ENCODE data around the gene FBRS.
"Not testable (repeated sequence)": the region's sequence is repeated elsewhere in the genome, so short reads cannot be mapped to it uniquely, and the experiment has no call there.

FBRS gene

GRCh38 chr16:30680326-30680725, 22.1 kb downstream of the FBRS start:
- no peak for TF ChIP-seq CTCF (IDR thresholded peaks at IDR 0.05)
- Mint-ChIP-seq H3K36me3 (ENCODE audit: low read depth) (no peaks in the 10 kb centered on the region), H3K4me1 (peaks cover 4% of the 10 kb centered on the region)

GRCh38 chr16:30688701-30689100, 30.5 kb downstream of the FBRS start:
- no peak overlapping the region for H3K4me3 Mint-ChIP-seq
- peaks cover 7% of the 10 kb centered on the region for H3K9me3 Mint-ChIP-seq
- H3K27ac Mint-ChIP-seq: no peak overlapping the region
- peaks cover 67% of the 10 kb centered on the region for H3K27me3 Mint-ChIP-seq (ENCODE audit: low read depth, poor library complexity)
- TF ChIP-seq CTCF (IDR thresholded peaks at IDR 0.05): no peak
- H3K4me1 Mint-ChIP-seq: peaks cover 23% of the 10 kb centered on the region
- H3K36me3 Mint-ChIP-seq (ENCODE audit: low read depth): no peaks in the 10 kb centered on the region
- no peak for DNase-seq

More at GRCh38 chr16:30680326-30680725, 22.1 kb downstream of the FBRS start:
- peaks cover 87% of the 10 kb centered on the region for H3K27me3 Mint-ChIP-seq (ENCODE audit: low read depth, poor library complexity)
- no peak overlapping the region for H3K27ac Mint-ChIP-seq
- DNase-seq: no peak
- peaks cover 12% of the 10 kb centered on the region for H3K9me3 Mint-ChIP-seq
- H3K4me3 Mint-ChIP-seq: no peak overlapping the region

GRCh38 chr16:30691907-30692306, 33.7 kb downstream of the FBRS start:
- no peak for TF ChIP-seq CTCF (IDR thresholded peaks at IDR 0.05)
- Mint-ChIP-seq H3K27ac (no peak overlapping the region), H3K27me3 (ENCODE audit: low read depth, poor library complexity) (peaks cover 41% of the 10 kb centered on the region), H3K4me3 (no peak overlapping the region), H3K36me3 (ENCODE audit: low read depth) (no peaks in the 10 kb centered on the region), H3K9me3 (no peaks in the 10 kb centered on the region), H3K4me1 (peaks cover 33% of the 10 kb centered on the region)
- no peak for DNase-seq

- no peak for DNase-seq
- Mint-ChIP-seq H3K27ac (no peak overlapping the region), H3K4me3 (no peak overlapping the region), H3K36me3 (ENCODE audit: low read depth) (no peaks in the 10 kb centered on the region), H3K27me3 (ENCODE audit: low read depth, poor library complexity) (peaks cover 35% of the 10 kb centered on the region), H3K4me1 (peaks cover 39% of the 10 kb centered on the region), H3K9me3 (no peaks in the 10 kb centered on the region)
- no peak for TF ChIP-seq CTCF (IDR thresholded peaks at IDR 0.05)
Observed at GRCh38 chr16:30692396-30693064, 34.3 kb downstream of the FBRS start.

GRCh38 chr16:30694926-30695693, 36.9 kb downstream of the FBRS start:
- no peak overlapping the region for H3K4me3 Mint-ChIP-seq
- H3K4me1 Mint-ChIP-seq: peaks cover 50% of the 10 kb centered on the region
- H3K36me3 Mint-ChIP-seq (ENCODE audit: low read depth): peaks cover 2% of the 10 kb centered on the region
- no peak for DNase-seq
- H3K9me3 Mint-ChIP-seq: no peaks in the 10 kb centered on the region
- no peak overlapping the region for H3K27ac Mint-ChIP-seq
- no peak for TF ChIP-seq CTCF (IDR thresholded peaks at IDR 0.05)
- peaks cover 10% of the 10 kb centered on the region for H3K27me3 Mint-ChIP-seq (ENCODE audit: low read depth, poor library complexity)

GRCh38 chr16:30696646-30697045, 38.4 kb downstream of the FBRS start:
- H3K27me3 Mint-ChIP-seq (ENCODE audit: low read depth, poor library complexity); H3K4me3 Mint-ChIP-seq; DNase-seq; H3K27ac Mint-ChIP-seq; H3K9me3 Mint-ChIP-seq: not testable (repeated sequence)
- Mint-ChIP-seq H3K36me3 (ENCODE audit: low read depth) (peaks cover 16% of the 10 kb centered on the region), H3K4me1 (peaks cover 55% of the 10 kb centered on the region)
